Cardiac muscle cell (in vitro differentiated cells and primary cell): Measurements from ENCODE around the gene P2RY6. TPM values are rescaled to one million over a fixed set of nuclear protein-coding genes. Genes with fewer than 3 reads are reported as not detected.

Experiments used
- DNase-seq, 2 donors: peaks; one replicate each; pipeline versions ENCODE4 v3.0.0 to v3.0.0-alpha.2; 2010 to 2017; ENCODE audit warnings: low read depth in 1 of 2, low spot score in 1 of 2
- H3K27ac ChIP-seq: fragments of 200-600 bp; sonication (generic); 2 replicates; pipeline ENCODE4 v1.5.1; 2016
- H3K27me3 ChIP-seq: fragments of 200-600 bp; sonication (generic); 2 replicates; pipeline ENCODE4 v1.6.0; 2016; ENCODE audit warnings: control low read depth
- H3K36me3 ChIP-seq: fragments of 200-600 bp; sonication (generic); 2 replicates; pipeline ENCODE4 v1.5.1; 2016; ENCODE audit warnings: control low read depth
- H3K4me1 ChIP-seq: fragments of 200-600 bp; sonication (generic); 2 replicates; pipeline ENCODE4 v1.8.1; 2017; ENCODE audit warnings: low read depth, mild to moderate bottlenecking, mixed run types
- H3K4me3 ChIP-seq: fragments of 200-600 bp; sonication (generic); 2 replicates; pipeline ENCODE4 v1.5.1; 2016; ENCODE audit warnings: mild to moderate bottlenecking
- H3K9me3 ChIP-seq: fragments of 200-600 bp; sonication (generic); 2 replicates; pipeline ENCODE4 v1.5.1; 2017; ENCODE audit warnings: low read depth, mild to moderate bottlenecking, control low read depth
- polyA plus RNA-seq: library from polyadenylated mRNA; unstranded; fragments of >200 nt; fragmentation: Nextera tagmentation; extraction: Ambion mirVana; gene quantifications from 2 replicates; pipeline ENCODE4 v1.2.1, GENCODE V29; 2016
- total RNA-seq: library from RNA; depleted of rRNA; stranded (reverse); fragments of >200 nt; gene quantifications from 2 replicates; pipeline ENCODE4 v1.2.3, GENCODE V29; 2016
- TF ChIP-seq, protein P1 (sequence below): IDR thresholded peaks from 2 replicates; pipeline ENCODE4 v1.5.1; 2012; ENCODE audit warnings: low read depth, mild to moderate bottlenecking, low read length

P2RY6 gene
- total and polyA plus RNA-seq, 2 experiments from 2014 or later = 0.39 TPM; not detected in 1

DNA sequence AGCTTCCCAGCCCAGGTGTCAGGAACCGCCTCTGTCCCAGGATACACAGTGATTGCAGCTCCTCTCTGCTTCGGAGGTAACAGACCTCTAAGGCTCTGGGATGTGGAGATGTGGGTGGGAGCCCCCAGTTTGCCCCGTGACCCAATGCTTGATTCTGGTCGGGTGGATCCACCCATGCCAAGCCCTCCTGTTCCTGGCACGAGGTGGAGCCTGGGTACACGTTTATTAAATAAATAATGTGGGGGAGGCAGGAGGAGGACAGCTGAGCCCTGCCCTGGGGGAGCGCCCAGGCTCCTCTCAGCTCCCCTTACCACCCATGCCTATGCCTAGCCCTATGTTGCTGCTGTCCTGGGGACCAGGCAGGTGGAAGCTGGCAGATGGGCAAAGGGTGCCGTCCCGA is 52.0 kb downstream of the P2RY6 start:
- Histone ChIP-seq H3K4me3 (no peak overlapping the region), H3K36me3 (no peaks in the 10 kb centered on the region), H3K27ac (peak overlapping the region; percentile 87), H3K9me3 (no peaks in the 10 kb centered on the region), H3K4me1 (peaks cover 57% of the 10 kb centered on the region), H3K27me3 (no peaks in the 10 kb centered on the region)
- DNase-seq = no peak
- TF ChIP-seq, protein P1, sequence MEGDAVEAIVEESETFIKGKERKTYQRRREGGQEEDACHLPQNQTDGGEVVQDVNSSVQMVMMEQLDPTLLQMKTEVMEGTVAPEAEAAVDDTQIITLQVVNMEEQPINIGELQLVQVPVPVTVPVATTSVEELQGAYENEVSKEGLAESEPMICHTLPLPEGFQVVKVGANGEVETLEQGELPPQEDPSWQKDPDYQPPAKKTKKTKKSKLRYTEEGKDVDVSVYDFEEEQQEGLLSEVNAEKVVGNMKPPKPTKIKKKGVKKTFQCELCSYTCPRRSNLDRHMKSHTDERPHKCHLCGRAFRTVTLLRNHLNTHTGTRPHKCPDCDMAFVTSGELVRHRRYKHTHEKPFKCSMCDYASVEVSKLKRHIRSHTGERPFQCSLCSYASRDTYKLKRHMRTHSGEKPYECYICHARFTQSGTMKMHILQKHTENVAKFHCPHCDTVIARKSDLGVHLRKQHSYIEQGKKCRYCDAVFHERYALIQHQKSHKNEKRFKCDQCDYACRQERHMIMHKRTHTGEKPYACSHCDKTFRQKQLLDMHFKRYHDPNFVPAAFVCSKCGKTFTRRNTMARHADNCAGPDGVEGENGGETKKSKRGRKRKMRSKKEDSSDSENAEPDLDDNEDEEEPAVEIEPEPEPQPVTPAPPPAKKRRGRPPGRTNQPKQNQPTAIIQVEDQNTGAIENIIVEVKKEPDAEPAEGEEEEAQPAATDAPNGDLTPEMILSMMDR = no peak

DNA sequence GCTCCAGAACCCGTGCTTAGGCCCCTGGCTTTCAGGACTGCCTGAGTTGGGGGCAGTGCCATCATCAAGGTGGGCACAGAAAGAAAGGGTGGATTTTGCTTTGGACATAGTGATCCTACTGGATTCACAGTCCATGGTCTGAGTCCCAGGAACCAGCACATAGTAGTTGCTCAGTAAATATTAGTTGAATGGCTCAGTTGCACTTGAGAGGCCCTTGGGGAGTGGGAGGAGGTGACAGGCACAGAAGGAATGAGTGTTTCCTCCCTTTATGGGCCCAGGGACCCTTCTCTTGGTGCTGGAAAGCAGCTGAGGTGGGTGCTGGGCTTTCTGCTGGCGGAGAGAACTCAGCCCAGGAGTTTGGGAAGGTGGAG is 52.5 kb downstream of the P2RY6 start:
- Histone ChIP-seq H3K9me3 (no peaks in the 10 kb centered on the region), H3K27me3 (no peaks in the 10 kb centered on the region), H3K36me3 (no peaks in the 10 kb centered on the region), H3K4me1 (peaks cover 57% of the 10 kb centered on the region), H3K4me3 (no peak overlapping the region), H3K27ac (peak overlapping the region; percentile 87)
- TF ChIP-seq, protein P1 = no peak
- no peak for DNase-seq

DNA sequence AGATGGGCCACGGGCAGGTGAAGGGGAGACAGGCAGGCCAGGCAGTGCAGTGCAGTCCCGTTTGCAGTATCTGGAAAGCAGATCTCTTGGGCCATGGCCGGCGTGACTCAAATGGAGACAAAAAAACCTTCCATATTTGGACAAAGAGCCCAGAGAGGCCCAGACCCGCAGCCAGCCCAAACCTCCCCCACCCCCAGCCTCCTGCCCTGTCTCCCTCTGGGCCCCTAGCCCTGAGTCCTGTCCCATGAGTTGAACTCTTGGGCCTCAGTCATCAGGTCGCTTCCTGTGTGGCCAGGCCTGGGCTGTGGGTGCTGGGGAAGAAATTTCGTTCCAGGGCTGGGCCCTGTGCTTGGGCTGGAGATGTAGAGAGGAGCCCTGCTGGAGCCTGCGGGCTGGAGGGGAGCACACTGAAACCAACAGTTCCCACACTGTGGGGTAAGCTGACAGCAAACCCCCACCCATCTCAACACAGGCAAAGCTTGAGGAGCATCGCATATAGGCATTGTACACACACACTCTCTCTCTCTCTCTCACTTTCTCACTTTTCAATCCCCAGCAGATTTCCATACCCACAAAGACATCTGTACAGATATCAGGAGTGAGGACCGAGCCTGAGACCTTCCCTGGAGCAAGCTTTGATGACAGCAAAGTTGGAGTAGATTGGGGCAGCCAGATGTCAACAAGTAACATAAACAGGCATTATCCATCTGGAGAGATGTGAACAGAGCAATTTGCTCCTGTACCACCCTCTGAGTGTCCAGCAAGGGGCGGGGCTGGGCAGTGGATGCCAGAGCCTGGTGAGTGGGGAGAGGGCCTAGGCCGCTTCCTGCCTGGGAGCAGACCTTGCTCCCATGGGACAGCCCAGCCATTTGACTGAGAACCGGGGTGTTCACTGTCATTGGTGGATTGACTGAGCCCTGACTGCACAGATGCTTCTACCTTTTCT is 53.2 kb downstream of the P2RY6 start:
- H3K36me3 ChIP-seq = no peaks in the 10 kb centered on the region
- peaks cover 63% of the 10 kb centered on the region for H3K4me1 ChIP-seq
- H3K9me3 ChIP-seq = no peaks in the 10 kb centered on the region
- TF ChIP-seq, protein P1 = no peak
- no peaks in the 10 kb centered on the region for H3K27me3 ChIP-seq
- peak in 1 of 2 donors; percentile 70 for DNase-seq
- H3K4me3 ChIP-seq = no peak overlapping the region
- H3K27ac ChIP-seq = peak overlapping the region; percentile 87

DNA sequence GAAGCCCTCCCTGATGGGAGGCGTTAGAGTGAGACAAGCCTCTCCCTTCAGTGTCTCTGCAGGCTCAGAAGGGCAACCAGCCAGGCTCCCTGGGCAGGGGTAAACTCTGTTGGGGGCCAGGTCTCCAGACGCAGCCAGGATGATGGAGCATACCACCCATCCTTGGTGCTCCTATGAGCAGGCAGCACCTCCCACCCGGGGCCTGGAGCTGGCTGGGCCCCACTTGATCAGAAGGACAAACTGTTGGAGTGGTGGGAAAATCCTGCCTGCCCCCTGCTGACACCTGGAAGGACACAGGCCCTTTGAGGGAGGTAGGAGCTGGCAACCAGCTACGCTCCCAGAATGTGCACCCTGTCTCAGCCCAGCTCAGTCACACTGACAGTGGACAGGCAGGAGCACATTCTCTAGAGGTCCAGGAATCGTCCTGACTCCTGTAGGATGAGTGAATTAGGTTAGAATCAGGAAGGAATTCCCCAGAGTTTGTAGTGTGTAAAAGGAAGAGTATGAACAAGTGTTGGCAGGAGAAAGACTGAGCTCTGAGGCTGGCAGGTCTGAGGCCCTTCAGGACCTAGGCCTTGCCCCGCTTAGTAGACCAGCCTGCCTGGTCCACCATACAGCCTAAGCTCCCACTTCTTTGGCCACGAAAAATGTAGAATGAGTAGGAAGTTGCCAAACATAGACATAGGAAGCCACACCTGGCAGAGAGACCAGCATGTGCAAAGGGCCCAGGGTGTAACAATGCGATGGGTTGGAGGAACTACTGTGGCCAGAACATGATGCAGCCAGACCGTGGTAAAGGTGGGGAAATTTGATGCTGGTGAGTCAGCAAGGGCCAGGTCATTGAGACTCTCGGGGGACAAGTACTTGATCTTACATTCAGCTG is 55.0 kb downstream of the P2RY6 start:
- H3K4me1 ChIP-seq = peaks cover 71% of the 10 kb centered on the region
- no peaks in the 10 kb centered on the region for H3K27me3 ChIP-seq
- H3K36me3 ChIP-seq = no peaks in the 10 kb centered on the region
- no peaks in the 10 kb centered on the region for H3K9me3 ChIP-seq
- TF ChIP-seq, protein P1 = no peak
- peak in 1 of 2 donors; percentile 38 for DNase-seq
- H3K27ac ChIP-seq = peak overlapping the region; percentile 87
- no peak overlapping the region for H3K4me3 ChIP-seq

DNA sequence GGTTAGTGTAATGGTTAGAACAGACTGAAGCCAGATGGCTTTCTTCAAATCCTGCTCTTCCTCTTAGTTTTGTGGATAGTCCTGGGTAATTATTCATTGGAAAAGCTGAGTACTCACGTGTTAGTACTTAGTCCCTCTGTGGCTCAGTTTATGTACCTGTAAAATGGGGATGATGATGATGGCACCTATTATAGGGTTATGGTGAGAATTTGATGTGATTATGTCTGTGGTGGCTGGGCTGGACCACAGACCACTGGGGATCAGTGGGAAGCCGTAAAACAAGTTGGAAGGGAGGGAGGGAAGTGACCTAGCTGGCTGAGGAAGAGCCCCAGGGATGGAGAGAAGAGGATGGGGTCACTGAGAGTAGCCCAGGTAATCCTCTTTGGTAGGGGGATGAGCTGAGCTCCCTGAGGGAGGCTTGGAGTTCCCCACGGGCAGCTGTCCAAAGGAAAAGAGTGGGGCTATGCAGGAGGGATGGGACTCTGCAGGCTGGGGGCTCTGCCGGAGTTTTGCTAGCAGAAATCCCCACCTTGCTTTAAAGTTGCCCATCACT is 55.8 kb downstream of the P2RY6 start:
- H3K27ac ChIP-seq = peak overlapping the region; percentile 87

More for the DNA sequence above, 55.8 kb downstream of the P2RY6 start:
- H3K4me3 ChIP-seq = no peak overlapping the region
- no peak for DNase-seq
- TF ChIP-seq, protein P1 = no peak
- peaks cover 71% of the 10 kb centered on the region for H3K4me1 ChIP-seq
- H3K36me3 ChIP-seq = no peaks in the 10 kb centered on the region
- no peaks in the 10 kb centered on the region for H3K9me3 ChIP-seq
- no peaks in the 10 kb centered on the region for H3K27me3 ChIP-seq
